Astrocyte (in vitro differentiated cells and primary cell): ENCODE measurements around the gene MYOF. TPM values are rescaled to one million over a fixed set of nuclear protein-coding genes. Genes with fewer than 3 reads are reported as not detected.

Experiments used
- DNase-seq: peaks from one replicate; pipeline ENCODE4 v3.0.0-alpha.2; 2010; ENCODE audit warnings: low read depth
- FAIRE-seq: peaks from 2 replicates; lab custom pipeline; 2011; peaks lifted over from hg19 to GRCh38; lab: Jason Lieb, UNC
- H2AFZ ChIP-seq: 2 replicates; pipeline ENCODE4 v1.6.0; 2012; ENCODE audit warnings: low read depth, low read length, inconsistent platforms
- H3K27ac ChIP-seq: 2 replicates; pipeline ENCODE4 v1.5.1; 2011; ENCODE audit warnings: low read depth, low read length, inconsistent platforms
- H3K27me3 ChIP-seq: 2 replicates; pipeline ENCODE4 v1.6.0; 2011; ENCODE audit warnings: low read length, inconsistent platforms; ENCODE audit not compliant: insufficient read depth
- H3K36me3 ChIP-seq: 2 replicates; pipeline ENCODE4 v1.5.1; 2011; ENCODE audit warnings: low read length, inconsistent platforms; ENCODE audit not compliant: insufficient read depth
- H3K4me1 ChIP-seq: 2 replicates; pipeline ENCODE4 v1.5.1; 2011; ENCODE audit warnings: low read length, inconsistent platforms; ENCODE audit not compliant: insufficient read depth
- H3K4me2 ChIP-seq: 2 replicates; pipeline ENCODE4 v1.6.0; 2012; ENCODE audit warnings: low read length, inconsistent platforms
- H3K4me3 ChIP-seq: 2 replicates; pipeline ENCODE4 v1.5.1; 2011; ENCODE audit warnings: low read depth, mild to moderate bottlenecking, low read length, inconsistent platforms; ENCODE audit not compliant: insufficient read depth
- H3K79me2 ChIP-seq: 2 replicates; pipeline ENCODE4 v1.6.0; 2012; ENCODE audit warnings: mild to moderate bottlenecking, low read length, inconsistent platforms; ENCODE audit not compliant: insufficient read depth
- H3K9ac ChIP-seq: 2 replicates; pipeline ENCODE4 v1.6.0; 2012; ENCODE audit warnings: mild to moderate bottlenecking, low read length, inconsistent platforms
- H3K9me3 ChIP-seq: 2 replicates; pipeline ENCODE4 v1.5.1; 2012; ENCODE audit warnings: low read depth, mild to moderate bottlenecking, low read length, inconsistent platforms; ENCODE audit not compliant: insufficient read depth
- H4K20me1 ChIP-seq: 2 replicates; pipeline ENCODE4 v1.6.0; 2012; ENCODE audit warnings: low read length, inconsistent platforms; ENCODE audit not compliant: insufficient read depth
- H3K27ac Mint-ChIP-seq: one replicate; pipeline ENCODE4 v1.8.0; 2021; ENCODE audit warnings: mild to moderate bottlenecking, mixed read lengths; ENCODE audit not compliant: unreplicated experiment
- H3K27me3 Mint-ChIP-seq: one replicate; pipeline ENCODE4 v1.8.0; 2021; ENCODE audit warnings: low read depth, mixed read lengths; ENCODE audit not compliant: unreplicated experiment
- H3K36me3 Mint-ChIP-seq: one replicate; pipeline ENCODE4 v1.8.0; 2021; ENCODE audit warnings: low read depth, mixed read lengths; ENCODE audit not compliant: unreplicated experiment
- H3K4me1 Mint-ChIP-seq: one replicate; pipeline ENCODE4 v1.8.0; 2021; ENCODE audit warnings: low read depth, mixed read lengths; ENCODE audit not compliant: unreplicated experiment
- H3K4me3 Mint-ChIP-seq: one replicate; pipeline ENCODE4 v1.8.0; 2021; ENCODE audit warnings: mild to moderate bottlenecking, moderate library complexity, mixed read lengths; ENCODE audit not compliant: unreplicated experiment
- H3K9me3 Mint-ChIP-seq: one replicate; pipeline ENCODE4 v1.8.0; 2021; ENCODE audit warnings: mild to moderate bottlenecking, mixed read lengths; ENCODE audit not compliant: unreplicated experiment
- EZH2 ChIP-seq: IDR thresholded peaks from 2 replicates; pipeline ENCODE4 v1.6.1; 2012; ENCODE audit warnings: mild to moderate bottlenecking, low read length, inconsistent platforms; ENCODE audit not compliant: insufficient read depth
- total RNA-seq: library from RNA; stranded (reverse); gene quantifications from 2 replicates; pipeline ENCODE4 v1.2.1, GENCODE V29; 2021
- TF ChIP-seq, protein P1 (sequence below): IDR thresholded peaks from 2 replicates; pipeline ENCODE4 v1.5.1; 2011; ENCODE audit warnings: low read depth, mild to moderate bottlenecking, inconsistent platforms, low read length, moderate library complexity; ENCODE audit not compliant: insufficient read depth

MYOF gene
- total RNA-seq, 1 donor from 2014 or later = 306 TPM

DNA sequence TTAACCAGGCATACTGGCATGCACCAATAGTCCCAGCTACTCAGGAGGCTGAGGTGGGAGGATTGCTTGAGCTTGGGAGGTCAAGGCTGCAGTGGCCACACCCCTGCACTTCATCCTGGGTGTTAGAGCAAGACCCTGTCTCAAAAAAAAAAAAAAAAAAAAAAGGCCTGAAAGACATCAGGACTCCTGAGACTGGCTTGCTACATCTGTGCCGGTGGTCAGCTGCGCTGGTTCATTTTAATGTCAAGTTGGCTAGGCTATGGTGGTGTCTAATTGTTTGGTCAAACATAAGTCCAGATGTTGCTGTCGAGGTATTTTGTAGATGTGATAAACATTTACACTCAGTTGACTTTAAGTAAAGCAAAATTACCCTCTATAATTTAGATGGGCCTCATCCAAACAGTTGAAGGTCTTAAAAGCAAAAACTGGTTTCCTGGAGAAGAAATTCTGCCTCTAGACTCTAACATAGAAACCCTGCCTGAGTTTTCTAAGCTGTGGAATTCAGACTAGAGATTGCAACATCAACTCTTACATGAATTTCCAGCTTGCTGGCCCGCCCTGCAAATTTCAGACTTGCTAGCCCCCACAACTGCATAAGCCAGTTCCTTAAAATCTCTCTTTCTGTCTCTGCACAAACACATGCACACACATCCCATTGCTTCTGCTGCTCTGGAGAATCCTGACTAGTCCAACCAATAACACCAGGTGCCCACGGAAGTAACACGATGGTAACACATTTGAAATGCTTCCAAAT, 18.2 kb downstream of the MYOF start:
- peaks cover 83% of the 10 kb centered on the region for H3K79me2 ChIP-seq

DNA sequence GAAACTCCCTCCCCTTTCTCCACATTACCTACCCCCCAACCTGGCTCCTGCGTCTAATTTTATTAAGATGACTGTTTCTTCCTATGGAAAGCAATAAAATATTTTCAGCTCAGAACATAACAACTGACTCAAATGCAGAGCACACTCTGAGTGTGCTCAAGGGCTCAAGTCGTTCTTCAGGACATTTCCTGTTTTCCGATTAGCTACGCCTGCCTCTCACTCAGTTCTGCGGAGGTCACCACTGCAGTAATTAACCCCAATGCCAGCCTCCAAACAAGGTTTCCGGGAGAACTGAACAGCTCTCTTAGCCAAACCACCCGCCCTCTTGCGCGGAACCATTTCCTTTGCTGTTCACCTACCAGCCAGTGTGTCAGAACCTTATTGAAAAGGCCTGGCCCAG, 19.3 kb downstream of the MYOF start:
- no peak overlapping the region for H3K4me3 Mint-ChIP-seq
- no peaks in the 10 kb centered on the region for H3K27me3 Mint-ChIP-seq
- Histone ChIP-seq H3K9ac (peak overlapping the region; percentile 67), H3K36me3 (peaks cover 15% of the 10 kb centered on the region), H3K4me2 (peak overlapping the region; percentile 68), H3K79me2 (peaks cover 82% of the 10 kb centered on the region), H3K4me3 (no peak overlapping the region), H3K9me3 (no peaks in the 10 kb centered on the region), H3K4me1 (peaks cover 85% of the 10 kb centered on the region), H3K27me3 (no peaks in the 10 kb centered on the region), H3K27ac (peak overlapping the region; percentile 98), H2AFZ (no peak overlapping the region), H4K20me1 (no peaks in the 10 kb centered on the region)
- TF ChIP-seq, protein P1, sequence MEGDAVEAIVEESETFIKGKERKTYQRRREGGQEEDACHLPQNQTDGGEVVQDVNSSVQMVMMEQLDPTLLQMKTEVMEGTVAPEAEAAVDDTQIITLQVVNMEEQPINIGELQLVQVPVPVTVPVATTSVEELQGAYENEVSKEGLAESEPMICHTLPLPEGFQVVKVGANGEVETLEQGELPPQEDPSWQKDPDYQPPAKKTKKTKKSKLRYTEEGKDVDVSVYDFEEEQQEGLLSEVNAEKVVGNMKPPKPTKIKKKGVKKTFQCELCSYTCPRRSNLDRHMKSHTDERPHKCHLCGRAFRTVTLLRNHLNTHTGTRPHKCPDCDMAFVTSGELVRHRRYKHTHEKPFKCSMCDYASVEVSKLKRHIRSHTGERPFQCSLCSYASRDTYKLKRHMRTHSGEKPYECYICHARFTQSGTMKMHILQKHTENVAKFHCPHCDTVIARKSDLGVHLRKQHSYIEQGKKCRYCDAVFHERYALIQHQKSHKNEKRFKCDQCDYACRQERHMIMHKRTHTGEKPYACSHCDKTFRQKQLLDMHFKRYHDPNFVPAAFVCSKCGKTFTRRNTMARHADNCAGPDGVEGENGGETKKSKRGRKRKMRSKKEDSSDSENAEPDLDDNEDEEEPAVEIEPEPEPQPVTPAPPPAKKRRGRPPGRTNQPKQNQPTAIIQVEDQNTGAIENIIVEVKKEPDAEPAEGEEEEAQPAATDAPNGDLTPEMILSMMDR = no peak
- no peak for TF ChIP-seq EZH2
- peak overlapping the region; percentile 85 for H3K27ac Mint-ChIP-seq
- peaks cover 20% of the 10 kb centered on the region for H3K36me3 Mint-ChIP-seq
- FAIRE-seq (no peak), DNase-seq (peak; percentile 70)
- H3K4me1 Mint-ChIP-seq = peaks cover 63% of the 10 kb centered on the region
- H3K9me3 Mint-ChIP-seq = no peaks in the 10 kb centered on the region

More for the DNA sequence above, 18.2 kb downstream of the MYOF start:
- H3K4me1 Mint-ChIP-seq = peaks cover 66% of the 10 kb centered on the region
- Histone ChIP-seq H4K20me1 (no peaks in the 10 kb centered on the region), H3K4me3 (no peak overlapping the region), H3K27ac (peak overlapping the region; percentile 98), H2AFZ (no peak overlapping the region), H3K4me1 (peaks cover 87% of the 10 kb centered on the region), H3K9ac (peak overlapping the region; percentile 82), H3K9me3 (no peaks in the 10 kb centered on the region), H3K4me2 (peak overlapping the region; percentile 31), H3K27me3 (no peaks in the 10 kb centered on the region), H3K36me3 (peaks cover 18% of the 10 kb centered on the region)
- peaks cover 24% of the 10 kb centered on the region for H3K36me3 Mint-ChIP-seq
- FAIRE-seq = peak; percentile 9
- DNase-seq = peak; percentile 69
- H3K9me3 Mint-ChIP-seq = no peaks in the 10 kb centered on the region
- peak overlapping the region; percentile 95 for H3K27ac Mint-ChIP-seq
- H3K4me3 Mint-ChIP-seq = no peak overlapping the region
- TF ChIP-seq, protein P1 = no peak
- TF ChIP-seq EZH2 = no peak
- H3K27me3 Mint-ChIP-seq = no peaks in the 10 kb centered on the region

DNA sequence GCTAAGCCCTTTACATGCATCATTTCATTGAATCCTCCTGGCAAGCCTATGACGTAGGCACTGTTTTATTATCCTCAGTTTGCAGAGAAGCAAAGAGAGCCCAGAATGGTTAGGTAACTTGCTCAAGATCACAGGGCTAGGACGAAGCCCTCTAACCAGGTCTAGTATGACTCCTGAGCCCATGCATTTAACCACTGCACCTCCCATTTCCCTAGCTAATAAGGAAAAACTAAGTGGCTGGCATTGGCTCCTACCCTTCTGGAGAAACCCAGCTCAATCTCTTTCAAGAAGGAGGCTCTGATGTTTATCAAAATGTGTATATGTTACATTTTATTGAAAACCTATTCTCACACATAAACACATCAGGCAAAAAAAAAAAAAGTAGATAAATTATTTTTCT, 19.8 kb downstream of the MYOF start:
- Histone ChIP-seq H3K27ac (peak overlapping the region; percentile 98), H3K9me3 (no peaks in the 10 kb centered on the region), H2AFZ (no peak overlapping the region), H3K4me3 (no peak overlapping the region), H3K27me3 (no peaks in the 10 kb centered on the region), H4K20me1 (no peaks in the 10 kb centered on the region), H3K36me3 (peaks cover 14% of the 10 kb centered on the region), H3K79me2 (peaks cover 83% of the 10 kb centered on the region), H3K4me1 (peaks cover 86% of the 10 kb centered on the region), H3K9ac (peak overlapping the region; percentile 34), H3K4me2 (peak overlapping the region; percentile 26)
- H3K36me3 Mint-ChIP-seq = peaks cover 21% of the 10 kb centered on the region
- peak overlapping the region; percentile 11 for H3K4me3 Mint-ChIP-seq
- DNase-seq = no peak
- FAIRE-seq = no peak
- H3K27me3 Mint-ChIP-seq = no peaks in the 10 kb centered on the region
- peak overlapping the region; percentile 62 for H3K27ac Mint-ChIP-seq
- no peaks in the 10 kb centered on the region for H3K9me3 Mint-ChIP-seq
- H3K4me1 Mint-ChIP-seq = peaks cover 64% of the 10 kb centered on the region
- no peak for TF ChIP-seq EZH2
- TF ChIP-seq, protein P1 = no peak
